ENCODE results near the gene PLXDC2. TPM values are rescaled to one million over a fixed set of nuclear protein-coding genes. Genes with fewer than 3 reads are reported as not detected.

PLXDC2 gene
- total RNA-seq, 1 experiment from 2014 or later = 0.21 TPM

GRCh38 chr10:19819419-19820033 lies 3.3 kb downstream of the PLXDC2 start:
- Histone ChIP-seq H3K4me3 (ENCODE audit: low read depth in 2 of 2, low read length in 2 of 2) (no peak overlapping the region), H3K9me3 (ENCODE audit: control insufficient read depth, insufficient read depth, low read depth, low read length) (no peaks in the 10 kb centered on the region), H3K36me3 (ENCODE audit: control insufficient read depth, insufficient read depth, low read length) (no peaks in the 10 kb centered on the region), H3K27me3 (ENCODE audit: control insufficient read depth, insufficient read depth, low read length) (peaks cover 14% of the 10 kb centered on the region; the same call in 1 of the 2 replicates), H3K27ac (ENCODE audit: low read length) (no peak overlapping the region), H3K4me1 (ENCODE audit: control insufficient read depth, insufficient read depth, low read length) (no peaks in the 10 kb centered on the region)
- intact Hi-C loops (cut with micrococcal nuclease; ENCODE audit: unreplicated experiment) = loop anchor here (5.0 kb wide), 1 partner anchor 948 kb away; no protein-coding TSS in a partner anchor
- in situ Hi-C loops (cut with HindIII; ENCODE audit: low pct_unique_long_range_greater_than_20kb, low sequenced_read_pairs) = no loop called here
- DNase-seq (ENCODE audit: low read depth, low spot score) (peak; percentile 15), ATAC-seq (no peak)
- TF ChIP-seq TCF7L2 (IDR thresholded peaks at IDR 0.05; ENCODE audit: low read depth, low read length) (no peak), CTCF (IDR thresholded peaks at IDR 0.05) (peak; percentile 64; the same call in 1 of the 2 replicates), REST (IDR thresholded peaks at IDR 0.05; ENCODE audit: insufficient read depth in 1 of 2, low read depth in 2 of 2, low read length in 1 of 2) (no peak), POLR2AphosphoS5 (IDR thresholded peaks at IDR 0.05; ENCODE audit: low read depth, low read length) (no peak)
- ChIA-PET CTCF (no interaction called here), POLR2A (no interaction called here)
- no TSS peak for BruUV-seq (replicated peaks)

- H3K27me3 ChIP-seq (ENCODE audit: control insufficient read depth, insufficient read depth, low read length) = no peaks in the 10 kb centered on the region
- in situ Hi-C loops (cut with HindIII; ENCODE audit: low pct_unique_long_range_greater_than_20kb, low sequenced_read_pairs) (no loop called here), intact Hi-C loops (cut with micrococcal nuclease; ENCODE audit: unreplicated experiment) (no loop called here)
- CTCF ChIA-PET = no interaction called here
- no TSS peak for BruUV-seq (replicated peaks)
- H3K4me1 ChIP-seq (ENCODE audit: control insufficient read depth, insufficient read depth, low read length) = no peaks in the 10 kb centered on the region
- no peaks in the 10 kb centered on the region for H3K36me3 ChIP-seq (ENCODE audit: control insufficient read depth, insufficient read depth, low read length)
- DNase-seq (ENCODE audit: low read depth, low spot score) (no peak), ATAC-seq (no peak)
- no peak overlapping the region for H3K27ac ChIP-seq (ENCODE audit: low read length)
- no peak overlapping the region for H3K4me3 ChIP-seq (ENCODE audit: low read depth in 2 of 2, low read length in 2 of 2)
- H3K9me3 ChIP-seq (ENCODE audit: control insufficient read depth, insufficient read depth, low read depth, low read length) = no peaks in the 10 kb centered on the region
- POLR2A ChIA-PET = no interaction called here
- TF ChIP-seq POLR2AphosphoS5 (IDR thresholded peaks at IDR 0.05; ENCODE audit: low read depth, low read length) (no peak), REST (IDR thresholded peaks at IDR 0.05; ENCODE audit: insufficient read depth in 1 of 2, low read depth in 2 of 2, low read length in 1 of 2) (no peak), CTCF (IDR thresholded peaks at IDR 0.05) (no peak), SIN3A (IDR thresholded peaks at IDR 0.05; ENCODE audit: borderline replicate concordance, insufficient read depth, low read depth, low read length) (no peak), TCF7L2 (IDR thresholded peaks at IDR 0.05; ENCODE audit: low read depth, low read length) (no peak)
Measured at GRCh38 chr10:19824381-19825342, 8.4 kb downstream of the PLXDC2 start.

All from Panc1 (cell line).